Dedifferentiated amniotic fluid mesenchymal stem cell (primary cell): ENCODE results near the gene SURF1.
A peak's percentile ranks its signal among the peaks of the same experiment; 100 is the strongest.

Experiments used
- DNase-seq: peaks from one replicate; pipeline ENCODE4 v3.0.0-alpha.2; 2016; ENCODE audit errors: extremely low spot score

SURF1 gene

GRCh38 chr9:133361507-133362092 lies 5.3 kb upstream of the SURF1 start:
- DNase-seq = no peak

- no peak for DNase-seq
Measured at GRCh38 chr9:133360400-133361393, 4.4 kb upstream of the SURF1 start.

- DNase-seq = no peak
Measured at GRCh38 chr9:133359399-133360175, 3.3 kb upstream of the SURF1 start.

DNA sequence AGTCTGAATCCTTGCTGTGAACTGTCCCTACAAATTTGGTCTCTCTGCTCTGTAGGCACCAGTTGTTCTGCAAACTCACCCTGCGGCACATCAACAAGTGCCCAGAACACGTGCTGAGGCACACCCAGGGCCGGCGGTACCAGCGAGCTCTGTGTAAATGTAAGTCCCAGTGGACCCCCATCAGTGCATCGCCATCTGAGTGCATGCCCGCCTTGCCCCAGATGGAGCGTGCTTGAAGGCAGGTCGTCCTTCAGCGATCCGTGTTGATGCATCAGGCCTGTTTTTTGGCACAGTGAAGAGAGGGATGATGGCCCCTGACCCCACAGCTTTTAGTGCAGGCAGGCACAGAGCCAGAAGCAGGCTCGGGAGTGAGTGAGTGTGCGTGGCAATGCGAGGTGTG lies 1.4 kb upstream of the SURF1 start:
- DNase-seq = no peak

- DNase-seq = no peak
Measured at GRCh38 chr9:133355881-133356357, 368 bp downstream of the SURF1 start.

DNA sequence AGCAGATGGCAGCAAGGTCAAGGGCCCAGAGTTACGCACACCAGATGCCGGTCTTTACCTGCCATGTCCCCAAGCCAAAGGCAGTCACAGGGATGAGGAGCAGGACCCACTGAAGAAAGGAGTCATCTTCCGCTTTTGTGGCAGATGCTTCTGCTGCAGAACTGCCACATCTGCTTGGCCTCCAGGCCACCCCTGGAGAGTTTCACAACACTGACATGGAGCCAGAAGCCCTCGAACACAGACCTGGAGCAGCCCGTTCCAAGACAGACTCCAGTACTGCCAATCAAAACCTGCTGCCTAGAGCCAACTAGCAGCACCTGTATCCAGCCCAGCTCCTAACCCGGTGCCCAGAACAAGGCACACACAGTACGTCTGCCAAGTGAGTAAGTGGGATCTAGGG lies 1.5 kb downstream of the SURF1 start:
- DNase-seq = no peak

DNA sequence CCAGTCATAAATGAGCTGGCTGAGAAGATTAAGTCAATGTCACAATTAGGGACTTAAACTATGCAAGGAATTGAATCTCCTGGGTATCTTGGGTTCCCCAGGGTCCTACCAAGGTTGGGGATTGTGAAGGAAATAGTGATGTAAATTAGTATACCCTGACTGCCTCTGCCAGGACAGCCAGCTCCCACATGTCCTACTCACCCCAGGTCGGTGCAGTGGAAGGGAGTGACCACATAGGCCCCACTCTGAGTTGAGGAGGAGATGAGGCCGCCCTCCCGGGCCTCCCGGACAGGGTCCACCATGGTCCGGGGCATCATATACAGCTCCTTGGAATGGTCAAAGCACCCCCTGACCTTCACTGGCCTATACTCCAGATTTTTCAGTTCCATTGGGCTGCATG lies 2.7 kb downstream of the SURF1 start:
- no peak for DNase-seq

GRCh38 chr9:133352635-133353340 lies 3.5 kb downstream of the SURF1 start:
- DNase-seq = no peak

- DNase-seq = peak; percentile 23
Measured at GRCh38 chr9:133351908-133352634, 4.2 kb downstream of the SURF1 start.

DNA sequence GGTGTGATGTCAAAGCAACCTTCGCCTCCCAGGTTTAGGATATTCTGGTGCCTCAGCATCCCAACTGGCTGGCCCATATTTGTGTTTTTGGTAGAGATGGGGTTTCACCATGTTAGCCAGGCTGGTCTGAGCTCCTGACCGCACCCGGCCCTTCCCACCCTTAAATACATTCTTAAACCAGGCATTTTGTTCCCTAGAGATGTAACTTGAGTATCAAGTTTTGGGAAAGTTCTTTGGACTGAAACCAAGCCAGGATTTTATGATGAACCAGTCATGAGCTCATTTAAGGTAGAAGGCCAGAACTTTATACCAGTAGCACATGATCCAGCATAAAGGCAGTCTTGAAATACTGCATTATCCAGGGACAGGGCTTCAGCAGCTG lies 4.8 kb downstream of the SURF1 start:
- DNase-seq = no peak

GRCh38 chr9:133349965-133350616 lies 6.2 kb downstream of the SURF1 start:
- no peak for DNase-seq

- no peak for DNase-seq
Measured at GRCh38 chr9:133348718-133349573, 7.3 kb downstream of the SURF1 start.

GRCh38 chr9:133347985-133348717 lies 8.1 kb downstream of the SURF1 start, which contains the start of the genes MED22 and RPL7A:
TSS of gene MED22 (minus strand) at chr9:133348131. CDS start at chr9:133346662, 1,469 bp downstream.
TSS of gene RPL7A (plus strand) at chr9:133348218. CDS start at chr9:133348244, 26 bp downstream.
- peak; percentile 98 for DNase-seq

- no peak for DNase-seq
Measured at GRCh38 chr9:133347515-133347984, 8.7 kb downstream of the SURF1 start.

- DNase-seq = no peak
Measured at GRCh38 chr9:133346021-133346785, 10.1 kb downstream of the SURF1 start.

DNA sequence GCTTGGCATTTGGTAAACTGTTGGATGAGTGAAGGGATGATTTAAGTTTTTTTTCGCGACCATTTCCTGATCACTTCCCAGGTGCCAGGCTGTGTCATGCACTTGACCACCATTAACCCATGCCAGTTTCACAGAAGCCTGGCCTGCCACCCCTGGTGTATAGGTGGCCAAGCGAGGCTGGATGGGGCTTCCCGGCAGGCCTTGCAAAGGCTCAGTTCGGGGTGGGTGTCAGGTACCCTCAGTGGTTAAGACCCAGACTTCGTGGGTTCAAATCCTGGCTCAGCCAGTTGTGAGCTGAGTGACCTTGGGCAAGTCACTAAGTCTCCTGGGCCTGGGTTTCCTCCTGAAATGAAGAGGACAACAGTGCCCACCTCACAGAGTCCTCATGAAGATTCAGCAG lies 10.7 kb downstream of the SURF1 start:
- DNase-seq = no peak

GRCh38 chr9:133344979-133345378 lies 11.3 kb downstream of the SURF1 start:
- DNase-seq = no peak

- DNase-seq = no peak
Measured at GRCh38 chr9:133344071-133344470, 12.2 kb downstream of the SURF1 start.
